Mesenchymal stem cell (in vitro differentiated cells and primary cell): Measurements from ENCODE around the gene LATS2.

Experiments used
- DNase-seq: peaks from one replicate; pipeline ENCODE4 v3.0.0-alpha.2; 2013
- H2AFZ ChIP-seq: one replicate; pipeline ENCODE4 v1.6.1; 2013; ENCODE audit warnings: low read depth, mild to moderate bottlenecking, control low read depth, inconsistent platforms, low read length, moderate library complexity
- H2AK5ac ChIP-seq: 2 replicates; pipeline ENCODE4 v1.6.1; 2013; ENCODE audit warnings: low read length, moderate library complexity, mild to moderate bottlenecking, inconsistent platforms; ENCODE audit not compliant: severe bottlenecking
- H2BK120ac ChIP-seq: one replicate; pipeline ENCODE4 v1.6.1; 2013; ENCODE audit warnings: low read depth, mild to moderate bottlenecking, inconsistent platforms, low read length, moderate library complexity
- H2BK12ac ChIP-seq, 2 experiments: one replicate each; pipeline ENCODE4 v1.6.1; 2013; ENCODE audit warnings: inconsistent platforms in 2 of 2, low read length in 2 of 2, mild to moderate bottlenecking in 2 of 2, moderate library complexity in 2 of 2, control low read depth in 1 of 2
- H2BK15ac ChIP-seq: one replicate; pipeline ENCODE4 v1.6.1; 2013; ENCODE audit warnings: mild to moderate bottlenecking, low read depth, inconsistent platforms; ENCODE audit not compliant: poor library complexity, severe bottlenecking
- H2BK5ac ChIP-seq: 2 replicates; pipeline ENCODE4 v1.6.1; 2013; ENCODE audit warnings: low read depth, mild to moderate bottlenecking, low read length, control low read depth, inconsistent platforms; ENCODE audit not compliant: poor library complexity, severe bottlenecking
- H3K14ac ChIP-seq, 2 experiments: one replicate each; pipeline ENCODE4 v1.6.1; 2013; ENCODE audit warnings: inconsistent platforms in 2 of 2, low read length in 2 of 2, control low read depth in 1 of 2, mild to moderate bottlenecking in 1 of 2, moderate library complexity in 1 of 2
- H3K18ac ChIP-seq, 2 experiments: one replicate each; pipeline ENCODE4 v1.6.1; 2013; ENCODE audit warnings: inconsistent platforms in 2 of 2, low read length in 2 of 2, control low read depth in 1 of 2, low read depth in 1 of 2, mild to moderate bottlenecking in 1 of 2
- H3K23ac ChIP-seq, 2 experiments: one replicate each; pipeline ENCODE4 v1.6.1; 2013; ENCODE audit warnings: inconsistent platforms in 2 of 2, low read length in 2 of 2, mild to moderate bottlenecking in 2 of 2, moderate library complexity in 2 of 2, control low read depth in 1 of 2
- H3K27ac ChIP-seq: 2 replicates; pipeline ENCODE4 v1.5.1; 2013; ENCODE audit warnings: mild to moderate bottlenecking, moderate library complexity, low read length, control low read depth, inconsistent platforms; ENCODE audit not compliant: poor library complexity, severe bottlenecking
- H3K27me3 ChIP-seq, 2 experiments: 2 replicates each; pipeline versions ENCODE4 v1.6.1 to v1.7.0; 2013; ENCODE audit warnings: low read length in 2 of 2, mild to moderate bottlenecking in 2 of 2, moderate library complexity in 2 of 2, control low read depth in 1 of 2, inconsistent platforms in 1 of 2; ENCODE audit not compliant: control insufficient read depth in 1 of 2, insufficient read depth in 1 of 2
- H3K36me3 ChIP-seq, 2 experiments: 2 replicates each; pipeline versions ENCODE4 v1.6.1 to v1.7.0; 2013; ENCODE audit warnings: low read length in 2 of 2, control low read depth in 1 of 2, inconsistent platforms in 1 of 2, low read depth in 1 of 2, mild to moderate bottlenecking in 1 of 2; ENCODE audit not compliant: insufficient read depth in 2 of 2, control insufficient read depth in 1 of 2
- H3K4ac ChIP-seq, 2 experiments: one replicate each; pipeline ENCODE4 v1.6.1; 2013; ENCODE audit warnings: inconsistent platforms in 2 of 2, low read length in 2 of 2, mild to moderate bottlenecking in 2 of 2, moderate library complexity in 2 of 2, control low read depth in 1 of 2, low read depth in 1 of 2
- H3K4me1 ChIP-seq: 2 replicates; pipeline ENCODE4 v1.6.1; 2013; ENCODE audit warnings: low read depth, low read length, control low read depth; ENCODE audit not compliant: control insufficient read depth, insufficient read depth
- H3K4me2 ChIP-seq: 2 replicates; pipeline ENCODE4 v1.6.1; 2013; ENCODE audit warnings: low read length, mild to moderate bottlenecking, inconsistent platforms; ENCODE audit not compliant: poor library complexity, severe bottlenecking
- H3K4me3 ChIP-seq, 2 experiments: 2 replicates each; pipeline versions ENCODE4 v1.5.1 to v1.7.0; 2013; ENCODE audit warnings: low read length in 2 of 2, mild to moderate bottlenecking in 2 of 2, control low read depth in 1 of 2, low read depth in 1 of 2; ENCODE audit not compliant: insufficient read depth in 1 of 2
- H3K79me1 ChIP-seq: replicated peaks from 2 replicates; pipeline ENCODE4 v1.6.1; 2013; ENCODE audit warnings: mild to moderate bottlenecking, control low read depth, low read length, inconsistent platforms; ENCODE audit not compliant: poor library complexity, severe bottlenecking
- H3K9ac ChIP-seq: 2 replicates; pipeline ENCODE4 v1.7.0; 2013; ENCODE audit warnings: mild to moderate bottlenecking, low read length, moderate library complexity
- H3K9me3 ChIP-seq: 2 replicates; pipeline ENCODE4 v1.7.0; 2013; ENCODE audit warnings: mild to moderate bottlenecking, low read length; ENCODE audit not compliant: control insufficient read depth
- H4K8ac ChIP-seq: one replicate; pipeline ENCODE4 v1.6.1; 2013; ENCODE audit warnings: inconsistent platforms, mild to moderate bottlenecking, low read length, moderate library complexity
- H4K91ac ChIP-seq: one replicate; pipeline ENCODE4 v1.6.1; 2013; ENCODE audit warnings: mild to moderate bottlenecking, low read length, inconsistent platforms
- WGBS: methylation state at CpG from one replicate; pipeline ENCODE4 v1.1.7; 2013; ENCODE audit warnings: mixed read lengths; 5-methylcytosine and 5-hydroxymethylcytosine counted together

Gene LATS2

GRCh38 chr13:21063031-21063430 lies 1.6 kb upstream of the LATS2 start:
- no peaks in the 10 kb centered on the region for H3K27me3 ChIP-seq
- H3K14ac ChIP-seq: no peak overlapping the region
- peak overlapping the region in 1 of 2 experiments; percentile 66 for H3K18ac ChIP-seq
- no peak overlapping the region for H3K23ac ChIP-seq
- peaks cover 0 to 3% of the 10 kb centered on the region in 2 experiments for H3K36me3 ChIP-seq
- H3K9me3 ChIP-seq: no peaks in the 10 kb centered on the region
- peaks cover 12% of the 10 kb centered on the region for H3K4me1 ChIP-seq
- H3K27ac ChIP-seq: no peak overlapping the region
- H4K8ac ChIP-seq: no peak overlapping the region
- H3K79me1 ChIP-seq: no peaks in the 10 kb centered on the region
- H2BK15ac ChIP-seq: no peak overlapping the region
- no peak overlapping the region for H3K4me2 ChIP-seq
- H2AFZ ChIP-seq: no peak overlapping the region
- no peak overlapping the region for H2BK5ac ChIP-seq
- H2BK120ac ChIP-seq: no peak overlapping the region
- peak overlapping the region; percentile 77 for H2AK5ac ChIP-seq
- no peak for DNase-seq
- H2BK12ac ChIP-seq: peak overlapping the region in 1 of 2 experiments; percentile 52
- WGBS: 96% methylated on average over 2 of the region's 2 CpGs
- no peak overlapping the region for H3K4ac ChIP-seq
- no peak overlapping the region for H3K4me3 ChIP-seq
- H4K91ac ChIP-seq: no peak overlapping the region
- H3K9ac ChIP-seq: no peak overlapping the region

- Histone ChIP-seq H2BK120ac (peak overlapping the region; percentile 100), H2BK12ac (peak overlapping the region; percentile 54 to 86), H3K18ac (peak overlapping the region; percentile 97), H4K91ac (peak overlapping the region; percentile 68), H3K14ac (peak overlapping the region; percentile 86 to 98), H3K4me3 (peak overlapping the region; percentile 91 to 96), H3K4me1 (peaks cover 15% of the 10 kb centered on the region), H2AK5ac (peak overlapping the region; percentile 65), H3K4me2 (peak overlapping the region; percentile 98), H2AFZ (peak overlapping the region; percentile 46), H3K9ac (peak overlapping the region; percentile 96), H3K27me3 (no peaks in the 10 kb centered on the region), H3K36me3 (peaks cover 0 to 3% of the 10 kb centered on the region in 2 experiments), H2BK5ac (peak overlapping the region; percentile 100), H3K23ac (peak overlapping the region in 1 of 2 experiments; percentile 48), H3K4ac (peak overlapping the region; percentile 71 to 95), H3K79me1 (no peaks in the 10 kb centered on the region), H4K8ac (peak overlapping the region; percentile 77), H3K27ac (peak overlapping the region; percentile 62), H2BK15ac (peak overlapping the region; percentile 96), H3K9me3 (no peaks in the 10 kb centered on the region)
- 1% methylated on average over 62 of the region's 100 CpGs for WGBS
- no peak for DNase-seq
Observed at GRCh38 chr13:21060338-21061028, 903 bp downstream of the LATS2 start.

- peak overlapping the region; percentile 62 for H3K27ac ChIP-seq
- H3K23ac ChIP-seq: peak overlapping the region in 1 of 2 experiments; percentile 48
- peak overlapping the region; percentile 71 to 75 for H3K4ac ChIP-seq
- H2BK120ac ChIP-seq: peak overlapping the region; percentile 100
- DNase-seq: peak; percentile 60
- H2BK5ac ChIP-seq: no peak overlapping the region
- no peak overlapping the region for H2AFZ ChIP-seq
- H2BK15ac ChIP-seq: peak overlapping the region; percentile 26
- no peak overlapping the region for H2BK12ac ChIP-seq
- peak overlapping the region; percentile 96 for H3K9ac ChIP-seq
- peaks cover 0 to 3% of the 10 kb centered on the region in 2 experiments for H3K36me3 ChIP-seq
- peak overlapping the region; percentile 65 for H2AK5ac ChIP-seq
- peak overlapping the region; percentile 98 for H3K4me2 ChIP-seq
- no peaks in the 10 kb centered on the region for H3K9me3 ChIP-seq
- peak overlapping the region; percentile 91 to 96 for H3K4me3 ChIP-seq
- peak overlapping the region; percentile 97 for H3K18ac ChIP-seq
- peak overlapping the region in 1 of 2 experiments; percentile 98 for H3K14ac ChIP-seq
- H4K8ac ChIP-seq: peak overlapping the region; percentile 77
- peak overlapping the region; percentile 68 for H4K91ac ChIP-seq
- no peaks in the 10 kb centered on the region for H3K79me1 ChIP-seq
- H3K4me1 ChIP-seq: peaks cover 15% of the 10 kb centered on the region
- H3K27me3 ChIP-seq: no peaks in the 10 kb centered on the region
- WGBS: 69% methylated on average over 35 of the region's 35 CpGs
Observed at GRCh38 chr13:21059641-21060337, 1.6 kb downstream of the LATS2 start.

GRCh38 chr13:21058361-21058760 lies 3.0 kb downstream of the LATS2 start:
- H3K4me2 ChIP-seq: peak overlapping the region; percentile 7
- DNase-seq: no peak
- peak overlapping the region; percentile 39 for H3K9ac ChIP-seq
- H3K79me1 ChIP-seq: no peaks in the 10 kb centered on the region
- no peak overlapping the region for H3K4ac ChIP-seq
- no peak overlapping the region for H3K27ac ChIP-seq
- peaks cover 0 to 4% of the 10 kb centered on the region in 2 experiments for H3K36me3 ChIP-seq
- H2BK15ac ChIP-seq: no peak overlapping the region
- no peak overlapping the region for H2BK5ac ChIP-seq
- no peaks in the 10 kb centered on the region for H3K27me3 ChIP-seq
- H3K9me3 ChIP-seq: no peaks in the 10 kb centered on the region
- H3K4me1 ChIP-seq: peaks cover 17% of the 10 kb centered on the region
- no peak overlapping the region for H4K8ac ChIP-seq
- H2BK12ac ChIP-seq: no peak overlapping the region
- no peak overlapping the region for H3K14ac ChIP-seq
- 84% methylated on average over 2 of the region's 2 CpGs for WGBS
- H3K23ac ChIP-seq: no peak overlapping the region
- peak overlapping the region in 1 of 2 experiments; percentile 12 for H3K4me3 ChIP-seq
- no peak overlapping the region for H4K91ac ChIP-seq
- H2AFZ ChIP-seq: no peak overlapping the region
- no peak overlapping the region for H2AK5ac ChIP-seq
- H3K18ac ChIP-seq: no peak overlapping the region
- H2BK120ac ChIP-seq: no peak overlapping the region
